GM23248 (cell line): ENCODE data around the gene ARFGEF3.

ENCODE experiments used
- EZH2 ChIP-seq: fragments of 200-600 bp; sonication (generic); IDR thresholded peaks from 2 replicates; pipeline ENCODE4 v1.6.1; 2018; ENCODE audit warnings: antibody characterized with exemption, mild to moderate bottlenecking; ENCODE audit not compliant: insufficient read depth, poor library complexity, severe bottlenecking
- EZH2phosphoT487 ChIP-seq: fragments of 200-600 bp; sonication (generic); IDR thresholded peaks from 2 replicates; pipeline ENCODE4 v1.6.1; 2018; ENCODE audit warnings: antibody characterized with exemption, moderate library complexity, mild to moderate bottlenecking, low read depth; ENCODE audit not compliant: insufficient read depth

DNA sequence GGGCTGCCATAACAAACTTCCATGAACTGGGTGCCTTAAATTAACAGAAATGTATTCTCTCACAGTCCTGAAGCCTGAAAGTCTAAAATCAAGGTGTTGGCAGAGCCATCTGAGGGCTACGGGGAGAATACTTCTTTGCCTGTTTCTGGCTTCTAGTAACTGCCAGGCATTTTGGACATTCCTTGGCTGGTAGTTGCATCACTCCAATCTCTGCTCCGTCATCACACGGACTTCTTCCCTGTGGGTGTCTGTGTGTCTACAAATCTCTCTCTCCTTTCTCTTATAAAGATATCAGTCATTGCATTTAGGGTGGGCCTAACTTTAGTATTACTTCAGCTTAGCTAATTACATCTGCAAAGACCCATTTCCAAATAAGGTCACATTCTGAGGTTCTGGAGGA lies 33.6 kb upstream of the ARFGEF3 start:
- no peak for TF ChIP-seq EZH2phosphoT487
- no peak for TF ChIP-seq EZH2
